ENCODE measurements around the gene CACHD1.
"Not testable (repeated sequence)": the region's sequence is repeated elsewhere in the genome, so short reads cannot be mapped to it uniquely, and the experiment has no call there.

CACHD1 gene

GRCh38 chr1:64686828-64687724 is 217.1 kb downstream of the CACHD1 start:
- in situ Hi-C loops (cut with MboI; ENCODE audit: low sequenced_read_pairs): no loop called here

DNA sequence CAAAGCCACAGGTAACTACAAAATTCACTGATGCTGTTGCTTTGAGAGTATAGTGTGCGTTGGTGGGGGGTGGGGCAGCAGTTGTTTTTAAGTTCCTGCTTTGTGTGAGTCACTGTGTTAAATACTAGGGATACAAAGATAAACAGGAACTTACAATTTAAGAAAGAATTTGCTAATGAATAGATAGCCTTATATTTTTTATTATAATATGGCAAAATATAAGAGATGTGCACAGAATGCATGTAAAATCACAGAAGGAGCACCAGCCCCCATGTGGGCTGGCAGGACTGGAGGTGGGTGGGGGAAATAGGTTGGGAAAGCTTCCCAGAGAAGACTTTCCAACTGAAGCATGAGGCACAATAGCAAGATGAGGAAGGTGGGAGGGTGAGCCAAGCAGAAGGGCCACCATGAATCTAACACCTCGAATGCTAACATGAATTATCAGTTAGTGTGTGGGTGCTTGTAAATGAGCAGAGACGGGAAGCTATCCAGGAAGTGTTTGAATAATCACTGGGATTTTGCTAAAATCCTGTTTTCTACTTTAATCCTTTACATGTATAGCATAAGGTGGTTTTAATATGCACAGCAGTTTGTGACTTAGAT is 217.9 kb downstream of the CACHD1 start:
- in situ Hi-C loops (cut with MboI; ENCODE audit: low sequenced_read_pairs): no loop called here

DNA sequence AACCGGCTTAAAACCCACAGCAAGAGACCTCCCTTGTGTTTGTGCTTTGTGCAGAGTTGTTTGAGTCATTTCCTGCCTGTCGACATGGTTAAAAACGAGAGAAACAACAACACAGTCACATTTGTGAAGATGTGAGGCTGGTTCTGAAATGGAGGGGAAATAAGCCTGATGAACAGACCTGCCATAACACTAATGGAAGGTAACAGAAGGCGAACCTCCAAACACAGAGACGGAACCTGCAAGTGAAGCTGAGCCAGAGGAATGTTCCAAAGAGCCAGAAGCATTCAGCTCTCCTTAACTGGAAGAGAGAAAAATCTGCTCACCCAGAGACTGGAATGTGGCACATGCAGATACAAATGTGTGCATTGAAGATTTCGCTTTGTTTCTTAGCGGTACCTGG is 221.7 kb downstream of the CACHD1 start:
- in situ Hi-C loops (cut with MboI; ENCODE audit: low sequenced_read_pairs): no loop called here

GRCh38 chr1:64692911-64693310 is 223.0 kb downstream of the CACHD1 start:
- in situ Hi-C loops (cut with MboI; ENCODE audit: low sequenced_read_pairs): no loop called here

- in situ Hi-C loops (cut with MboI; ENCODE audit: low sequenced_read_pairs): no loop called here
Observed at GRCh38 chr1:64693406-64693805, 223.5 kb downstream of the CACHD1 start.

GRCh38 chr1:64696879-64697278 is 226.9 kb downstream of the CACHD1 start:
- in situ Hi-C loops (cut with MboI; ENCODE audit: low sequenced_read_pairs): no loop called here

GRCh38 chr1:64699327-64699726 is 229.4 kb downstream of the CACHD1 start:
- in situ Hi-C loops (cut with MboI; ENCODE audit: low sequenced_read_pairs): no loop called here

- in situ Hi-C loops (cut with MboI; ENCODE audit: low sequenced_read_pairs): no loop called here
Observed at GRCh38 chr1:64701071-64701470, 231.1 kb downstream of the CACHD1 start.

- in situ Hi-C loops (cut with MboI; ENCODE audit: low sequenced_read_pairs): no loop called here
Observed at GRCh38 chr1:64701886-64702285, 232.0 kb downstream of the CACHD1 start.

DNA sequence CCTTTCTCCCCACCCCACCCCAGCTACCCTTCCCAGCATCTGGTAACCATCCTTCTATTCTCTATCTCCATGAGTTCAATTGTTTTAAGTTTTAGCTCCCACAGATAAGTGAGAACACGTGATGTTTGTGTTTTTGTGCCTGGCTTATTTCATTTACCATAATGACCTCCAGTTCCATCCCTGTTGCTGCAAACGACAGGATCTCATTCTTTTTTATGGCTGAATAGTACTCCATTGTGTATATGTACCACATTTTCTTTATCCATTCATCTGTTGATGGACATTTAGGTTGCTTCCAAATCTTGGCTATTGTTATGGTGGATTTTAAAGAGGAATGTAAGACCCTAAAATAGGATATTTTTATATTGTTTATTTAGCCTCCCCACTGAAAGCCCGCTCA is 232.7 kb downstream of the CACHD1 start:
- in situ Hi-C loops (cut with MboI; ENCODE audit: low sequenced_read_pairs): not testable (repeated sequence)

DNA sequence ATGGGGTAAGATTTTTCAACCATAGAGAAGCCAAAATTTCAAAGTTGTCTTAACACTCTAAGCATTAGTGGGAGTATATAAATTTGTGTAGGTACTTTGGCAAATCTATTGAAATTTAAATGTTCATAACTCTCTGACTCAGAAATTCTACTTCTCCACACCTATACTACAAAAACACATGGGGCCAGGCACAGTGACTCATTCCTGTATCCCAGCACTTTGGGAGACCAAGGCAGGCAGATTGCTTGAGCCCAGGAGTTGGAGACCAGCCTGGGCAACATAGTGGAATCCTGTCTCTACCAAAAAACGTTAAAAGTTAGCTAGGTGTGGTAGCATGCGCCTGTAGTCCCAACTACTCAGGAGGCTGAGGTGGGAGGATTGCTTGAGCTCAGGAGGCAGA is 233.7 kb downstream of the CACHD1 start:
- in situ Hi-C loops (cut with MboI; ENCODE audit: low sequenced_read_pairs): no loop called here

DNA sequence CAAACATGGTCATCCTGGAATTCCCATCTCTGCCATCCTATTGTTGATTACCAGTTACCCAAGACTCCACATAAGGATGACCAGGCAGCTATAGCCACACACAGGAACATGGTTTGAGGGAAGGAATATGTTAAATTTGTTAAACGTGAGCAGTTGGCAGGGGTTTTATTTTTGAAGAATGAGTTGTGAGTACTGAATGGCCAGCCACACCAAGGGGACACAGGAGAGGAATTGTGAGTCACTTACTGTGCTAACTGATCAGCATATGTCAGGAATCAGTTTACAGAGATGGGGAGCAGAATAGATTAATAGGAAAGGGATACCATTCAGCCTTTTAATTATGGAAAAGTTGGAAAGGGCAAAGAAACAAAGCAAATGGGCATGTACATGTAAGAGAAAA is 235.7 kb downstream of the CACHD1 start:
- in situ Hi-C loops (cut with MboI; ENCODE audit: low sequenced_read_pairs): no loop called here

DNA sequence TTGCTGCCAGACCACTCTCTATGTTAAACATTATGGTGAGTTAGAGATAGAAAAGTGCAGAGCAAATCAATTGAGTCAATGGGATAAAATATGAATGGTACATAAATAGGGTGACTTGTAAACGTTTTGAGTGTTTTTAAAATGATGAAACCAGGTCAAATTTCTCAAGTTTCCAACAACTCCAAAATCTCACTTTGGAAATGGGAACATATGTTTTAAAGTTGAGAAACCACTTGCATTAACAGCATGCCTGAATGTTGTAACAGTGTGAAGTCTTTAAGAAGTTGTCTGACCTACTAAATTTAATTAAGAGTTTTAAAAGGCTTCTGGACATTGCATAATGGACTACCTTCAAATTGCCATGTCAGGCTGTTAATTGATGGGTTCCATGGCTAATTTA is 241.3 kb downstream of the CACHD1 start:
- in situ Hi-C loops (cut with MboI; ENCODE audit: low sequenced_read_pairs): no loop called here

DNA sequence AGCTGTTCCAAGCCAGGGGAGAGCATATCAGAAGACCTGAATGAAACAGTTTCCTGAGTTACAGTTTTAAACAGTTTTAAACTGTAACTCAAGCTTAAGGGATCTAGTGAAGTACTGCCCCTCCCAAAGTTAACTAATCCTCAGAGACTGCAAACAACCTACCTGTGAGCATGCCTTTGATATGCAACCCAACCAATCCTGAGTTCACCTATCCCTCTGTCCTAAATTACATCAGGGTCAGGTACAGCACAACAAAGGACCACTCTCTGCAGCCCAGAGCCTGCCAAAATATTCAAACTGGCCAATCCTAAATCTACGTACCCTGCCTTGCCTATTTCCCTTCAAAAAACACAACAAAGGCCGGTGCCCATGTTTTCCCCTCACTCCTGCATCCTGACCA is 242.1 kb downstream of the CACHD1 start:
- in situ Hi-C loops (cut with MboI; ENCODE audit: low sequenced_read_pairs): no loop called here

- in situ Hi-C loops (cut with MboI; ENCODE audit: low sequenced_read_pairs): no loop called here
Observed at GRCh38 chr1:64715186-64715585, 245.3 kb downstream of the CACHD1 start.

- in situ Hi-C loops (cut with MboI; ENCODE audit: low sequenced_read_pairs): no loop called here
Observed at GRCh38 chr1:64721135-64721534, 251.2 kb downstream of the CACHD1 start.

- in situ Hi-C loops (cut with MboI; ENCODE audit: low sequenced_read_pairs): no loop called here
Observed at GRCh38 chr1:64721576-64722145, 251.7 kb downstream of the CACHD1 start.

DNA sequence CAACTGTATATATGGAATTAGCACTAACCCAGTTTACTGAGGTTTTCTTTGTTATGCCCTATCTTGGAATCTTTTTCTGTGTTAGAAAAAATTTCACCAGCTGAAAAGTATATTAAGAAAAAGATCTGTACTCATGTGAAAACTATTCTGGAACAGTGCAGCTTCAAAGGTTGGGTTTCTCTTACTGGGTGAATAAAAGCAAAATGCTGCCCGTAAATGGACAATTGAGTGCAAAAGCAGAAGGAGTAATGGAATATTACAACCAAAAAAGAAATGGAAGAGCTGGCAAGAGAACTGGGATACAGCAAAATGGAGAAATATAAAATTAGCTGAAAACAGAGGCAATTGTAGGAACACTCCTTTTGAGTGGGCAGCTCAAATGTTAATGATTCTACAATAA is 257.9 kb downstream of the CACHD1 start:
- in situ Hi-C loops (cut with MboI; ENCODE audit: low sequenced_read_pairs): no loop called here

DNA sequence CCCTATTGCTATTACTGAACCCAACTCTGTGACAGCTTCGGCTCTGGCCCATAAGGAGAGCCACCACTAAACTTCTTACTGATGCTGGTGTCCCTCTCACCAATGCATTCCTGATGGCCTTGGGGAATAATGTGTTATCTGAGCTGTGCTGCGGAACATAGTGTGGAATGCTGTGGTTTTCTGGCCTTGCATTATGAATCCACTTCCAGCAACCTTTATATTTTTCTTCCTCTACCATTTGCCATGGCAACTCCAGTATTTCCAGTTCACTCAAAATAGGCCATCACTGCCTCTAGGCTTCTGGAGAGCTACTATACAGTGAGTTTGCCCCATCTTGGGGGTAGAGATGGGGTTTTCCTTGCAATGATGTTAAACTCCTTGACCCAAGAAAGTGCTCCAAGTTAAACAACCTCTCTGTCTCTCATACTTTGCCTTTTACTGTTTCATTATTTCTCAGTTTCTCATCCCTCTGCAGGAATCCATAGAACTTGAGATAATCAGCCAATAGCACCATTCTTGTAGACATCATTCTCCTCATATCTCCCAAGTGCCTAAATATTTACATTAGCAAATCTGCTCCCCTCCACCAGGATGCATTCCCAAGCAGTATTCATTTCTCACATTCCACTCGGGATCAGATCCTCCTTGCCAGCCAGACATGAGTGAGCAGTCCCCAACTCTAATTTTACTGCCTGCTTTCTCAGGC is 263.8 kb downstream of the CACHD1 start:
- in situ Hi-C loops (cut with MboI; ENCODE audit: low sequenced_read_pairs): no loop called here

- in situ Hi-C loops (cut with MboI; ENCODE audit: low sequenced_read_pairs): no loop called here
Observed at GRCh38 chr1:64734287-64734652, 264.3 kb downstream of the CACHD1 start.

DNA sequence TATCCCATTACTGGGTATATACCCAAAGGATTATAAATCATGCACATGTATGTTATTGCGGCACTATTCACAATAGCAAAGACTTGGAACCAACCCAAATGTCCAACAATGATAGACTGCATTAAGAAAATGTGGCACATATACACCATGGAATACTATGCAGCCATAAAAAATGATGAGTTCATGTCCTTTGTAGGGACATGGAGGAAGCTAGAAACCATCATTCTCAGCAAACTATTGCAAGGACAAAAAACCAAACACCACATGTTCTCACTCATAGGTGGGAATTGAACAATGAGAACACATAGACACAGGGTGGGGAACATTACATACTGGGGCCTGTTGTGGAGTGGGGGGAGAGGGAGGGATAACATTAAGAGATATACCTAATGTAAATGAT is 270.8 kb downstream of the CACHD1 start:
- in situ Hi-C loops (cut with MboI; ENCODE audit: low sequenced_read_pairs): not testable (repeated sequence)
